Fibroblast of mammary gland (primary cell): ENCODE results near the gene PCDHB7.
"Not testable (repeated sequence)": the region's sequence is repeated elsewhere in the genome, so short reads cannot be mapped to it uniquely, and the experiment has no call there.

ENCODE experiments used
- DNase-seq: peaks from one replicate; pipeline ENCODE4 v3.0.0-alpha.2; 2010; ENCODE audit warnings: low read depth
- H3K4me3 ChIP-seq: 2 replicates; pipeline ENCODE4 v1.5.1; 2011; ENCODE audit warnings: low read depth, mild to moderate bottlenecking, low read length, moderate library complexity; ENCODE audit not compliant: control insufficient read depth
- CTCF ChIP-seq: conservative IDR thresholded peaks from 2 replicates; pipeline ENCODE4 v1.5.1; 2011; ENCODE audit warnings: low read depth, low read length, inconsistent platforms; ENCODE audit not compliant: control insufficient read depth, insufficient read depth

PCDHB7 gene

DNA sequence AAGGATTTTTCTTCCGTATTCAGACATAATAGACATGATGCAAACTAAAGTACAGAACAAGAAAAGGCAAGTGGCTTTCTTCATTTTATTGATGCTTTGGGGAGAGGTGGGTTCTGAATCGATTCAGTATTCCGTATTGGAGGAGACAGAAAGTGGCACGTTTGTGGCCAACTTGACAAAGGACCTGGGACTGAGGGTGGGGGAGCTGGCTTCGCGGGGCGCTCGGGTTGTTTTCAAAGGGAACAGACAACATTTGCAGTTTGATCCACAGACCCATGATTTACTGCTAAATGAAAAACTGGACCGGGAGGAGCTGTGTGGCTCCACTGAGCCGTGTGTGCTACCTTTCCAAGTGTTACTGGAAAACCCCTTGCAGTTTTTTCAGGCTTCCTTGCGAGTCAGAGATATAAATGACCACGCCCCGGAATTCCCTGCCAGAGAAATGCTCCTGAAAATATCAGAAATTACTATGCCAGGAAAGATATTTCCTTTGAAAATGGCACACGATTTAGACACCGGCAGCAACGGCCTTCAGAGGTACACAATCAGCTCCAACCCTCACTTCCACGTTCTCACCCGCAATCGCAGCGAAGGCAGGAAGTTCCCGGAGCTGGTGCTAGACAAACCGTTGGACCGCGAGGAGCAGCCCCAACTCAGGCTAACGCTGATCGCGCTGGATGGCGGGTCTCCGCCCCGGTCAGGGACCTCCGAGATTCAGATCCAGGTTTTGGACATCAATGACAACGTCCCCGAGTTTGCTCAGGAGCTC is 22.0 kb upstream of the PCDHB7 start:
- no peak overlapping the region for H3K4me3 ChIP-seq
- TF ChIP-seq CTCF, result no peak
- no peak for DNase-seq

GRCh38 chr5:141150993-141151325 is 21.5 kb upstream of the PCDHB7 start:
- TF ChIP-seq CTCF, result no peak
- H3K4me3 ChIP-seq, result no peak overlapping the region
- DNase-seq, result no peak

DNA sequence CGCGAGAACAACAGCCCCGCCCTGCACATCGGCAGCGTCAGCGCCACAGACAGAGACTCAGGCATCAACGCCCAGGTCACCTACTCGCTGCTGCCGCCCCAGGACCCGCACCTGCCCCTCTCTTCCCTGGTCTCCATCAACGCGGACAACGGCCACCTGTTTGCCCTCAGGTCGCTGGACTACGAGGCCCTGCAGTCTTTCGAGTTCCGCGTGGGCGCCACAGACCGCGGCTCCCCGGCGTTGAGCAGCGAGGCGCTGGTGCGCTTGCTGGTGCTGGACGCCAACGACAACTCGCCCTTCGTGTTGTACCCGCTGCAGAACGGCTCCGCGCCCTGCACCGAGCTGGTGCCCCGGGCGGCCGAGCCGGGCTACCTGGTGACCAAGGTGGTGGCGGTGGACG is 20.8 kb upstream of the PCDHB7 start:
- DNase-seq, H3K4me3 ChIP-seq: not testable (repeated sequence)

- not testable (repeated sequence) for DNase-seq, H3K4me3 ChIP-seq
Measured at GRCh38 chr5:141152096-141152495, 20.3 kb upstream of the PCDHB7 start.

DNA sequence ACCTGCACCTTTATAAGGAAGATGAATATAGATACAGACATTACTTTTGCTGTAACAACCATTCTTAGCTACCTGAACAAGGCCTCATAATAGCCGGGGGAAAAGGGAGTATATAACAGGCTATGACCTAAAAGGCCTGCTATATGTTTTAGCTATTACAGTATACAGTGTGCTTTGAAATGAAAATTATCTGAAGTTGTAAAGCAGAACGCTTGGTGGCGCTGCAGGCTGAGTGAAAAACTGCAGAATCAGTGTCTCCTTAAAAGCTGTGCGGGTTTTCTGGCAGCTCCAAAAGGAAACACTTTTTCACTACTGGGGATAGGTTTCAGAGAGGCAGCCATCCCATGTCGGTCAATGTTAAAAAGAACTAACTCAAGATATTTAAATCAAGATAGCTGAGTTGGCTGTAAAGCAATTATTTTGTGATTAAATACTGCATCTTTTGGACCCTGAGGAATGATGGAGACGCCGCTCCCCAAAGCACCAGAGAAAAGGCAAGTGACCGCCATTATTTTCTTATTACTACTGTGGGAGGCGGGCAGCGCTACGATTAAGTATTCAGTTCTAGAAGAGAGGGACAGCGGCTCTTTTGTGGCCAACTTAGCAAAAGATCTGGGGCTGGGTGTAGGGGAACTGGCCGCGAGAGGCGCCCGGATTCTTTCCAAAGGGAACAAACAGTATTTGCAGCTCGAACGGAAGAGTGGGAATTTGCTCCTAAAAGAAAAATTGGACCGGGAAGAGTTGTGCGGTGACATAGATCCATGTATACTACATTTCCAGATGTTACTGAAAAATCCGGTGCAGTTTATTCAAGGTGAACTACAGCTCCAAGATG is 16.7 kb upstream of the PCDHB7 start:
- no peak for TF ChIP-seq CTCF
- no peak overlapping the region for H3K4me3 ChIP-seq
- DNase-seq, result no peak

DNA sequence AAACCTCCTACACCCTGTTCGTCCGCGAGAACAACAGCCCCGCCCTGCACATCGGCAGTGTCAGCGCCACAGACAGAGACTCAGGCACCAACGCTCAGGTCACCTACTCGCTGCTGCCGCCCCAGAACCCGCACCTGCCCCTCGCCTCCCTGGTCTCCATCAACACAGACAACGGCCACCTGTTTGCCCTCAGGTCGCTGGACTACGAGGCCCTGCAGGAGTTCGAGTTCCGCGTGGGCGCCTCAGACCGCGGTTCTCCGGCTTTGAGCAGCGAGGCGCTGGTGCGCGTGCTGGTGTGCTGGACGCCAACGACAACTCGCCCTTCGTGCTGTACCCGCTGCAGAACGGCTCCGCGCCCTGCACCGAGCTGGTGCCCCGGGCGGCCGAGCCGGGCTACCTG is 15.1 kb upstream of the PCDHB7 start:
- not testable (repeated sequence) for DNase-seq, H3K4me3 ChIP-seq

GRCh38 chr5:141157901-141158300 is 14.5 kb upstream of the PCDHB7 start:
- not testable (repeated sequence) for DNase-seq, H3K4me3 ChIP-seq

DNA sequence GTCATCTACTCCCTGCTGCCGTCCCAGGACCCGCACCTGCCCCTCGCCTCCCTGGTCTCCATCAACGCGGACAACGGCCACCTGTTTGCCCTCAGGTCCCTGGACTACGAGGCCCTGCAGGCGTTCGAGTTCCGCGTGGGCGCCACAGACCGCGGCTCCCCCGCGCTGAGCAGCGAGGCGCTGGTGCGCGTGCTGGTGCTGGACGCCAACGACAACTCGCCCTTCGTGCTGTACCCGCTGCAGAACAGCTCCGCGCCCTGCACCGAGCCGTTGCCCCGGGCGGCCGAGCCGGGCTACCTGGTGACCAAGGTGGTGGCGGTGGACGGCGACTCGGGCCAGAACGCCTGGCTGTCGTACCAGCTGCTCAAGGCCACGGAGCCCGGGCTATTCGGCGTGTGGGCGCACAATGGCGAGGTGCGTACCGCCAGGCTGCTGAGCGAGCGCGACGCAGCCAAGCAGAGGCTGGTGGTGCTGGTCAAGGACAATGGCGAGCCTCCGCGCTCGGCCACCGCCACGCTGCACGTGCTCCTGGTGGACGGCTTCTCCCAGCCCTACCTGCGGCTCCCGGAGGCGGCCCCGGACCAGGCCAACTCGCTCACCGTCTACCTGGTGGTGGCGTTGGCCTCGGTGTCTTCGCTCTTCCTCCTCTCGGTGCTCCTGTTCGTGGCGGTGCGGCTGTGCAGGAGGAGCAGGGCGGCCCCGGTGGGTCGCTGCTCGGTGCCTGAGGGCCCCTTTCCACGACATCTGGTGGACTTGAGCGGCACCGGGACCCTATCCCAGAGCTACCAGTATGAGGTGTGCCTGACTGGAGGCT is 2.1 kb downstream of the PCDHB7 start:
- DNase-seq, result not testable (repeated sequence)

DNA sequence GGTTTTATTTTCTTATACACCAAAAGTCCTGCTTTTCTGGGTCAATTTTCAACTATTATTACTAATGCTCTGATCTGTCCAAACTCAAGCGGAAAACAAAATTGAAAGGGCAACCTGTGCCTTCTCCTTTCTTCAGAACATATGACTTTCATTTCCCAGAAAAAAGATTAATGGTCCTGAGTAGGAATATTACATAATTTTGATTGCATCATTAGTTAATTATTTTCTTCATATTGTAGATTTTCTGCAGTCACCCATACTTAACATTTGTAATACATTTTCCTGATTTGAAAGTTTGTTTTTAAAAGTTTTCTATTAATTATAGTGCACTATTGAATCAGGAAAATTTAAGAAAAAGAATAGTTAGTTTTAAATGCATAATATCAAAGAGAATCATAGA is 3.5 kb downstream of the PCDHB7 start:
- DNase-seq, result no peak
- no peak overlapping the region for H3K4me3 ChIP-seq
- TF ChIP-seq CTCF, result no peak

More for the DNA sequence above, 2.1 kb downstream of the PCDHB7 start:
- not testable (repeated sequence) for H3K4me3 ChIP-seq

GRCh38 chr5:141177577-141178191 is 5.2 kb downstream of the PCDHB7 start, which contains the start of gene PCDHB8:
Gene PCDHB8 (plus strand): TSS chr5:141177790. CDS start chr5:141178035, 245 bp downstream.
- not testable (repeated sequence) for H3K4me3 ChIP-seq

DNA sequence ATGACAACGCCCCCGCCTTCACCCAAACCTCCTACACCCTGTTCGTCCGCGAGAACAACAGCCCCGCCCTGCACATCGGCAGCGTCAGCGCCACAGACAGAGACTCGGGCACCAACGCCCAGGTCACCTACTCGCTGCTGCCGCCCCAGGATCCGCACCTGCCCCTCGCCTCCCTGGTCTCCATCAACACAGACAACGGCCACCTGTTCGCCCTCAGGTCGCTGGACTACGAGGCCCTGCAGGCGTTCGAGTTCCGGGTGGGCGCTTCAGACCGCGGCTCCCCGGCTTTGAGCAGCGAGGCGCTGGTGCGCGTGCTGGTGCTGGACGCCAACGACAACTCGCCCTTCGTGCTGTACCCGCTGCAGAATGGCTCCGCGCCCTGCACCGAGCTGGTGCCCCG is 6.9 kb downstream of the PCDHB7 start:
- H3K4me3 ChIP-seq, DNase-seq: not testable (repeated sequence)

More at GRCh38 chr5:141177577-141178191, 5.2 kb downstream of the PCDHB7 start, which contains the start of gene PCDHB8:
- DNase-seq, result not testable (repeated sequence)

- not testable (repeated sequence) for DNase-seq, H3K4me3 ChIP-seq
Measured at GRCh38 chr5:141179876-141180275, 7.4 kb downstream of the PCDHB7 start.
